Hepatocyte (in vitro differentiated cells): Measurements from ENCODE around the gene BANK1. TPM values are rescaled to one million over a fixed set of nuclear protein-coding genes. Genes with fewer than 3 reads are reported as not detected.

Source experiments
- DNase-seq: peaks from one replicate; pipeline ENCODE4 v3.0.0-alpha.2; 2016; ENCODE audit warnings: low spot score
- H2AFZ ChIP-seq: fragments of 200-600 bp; sonication (generic); 2 replicates; pipeline ENCODE4 v1.6.0; 2016; ENCODE audit warnings: antibody characterized with exemption, mild to moderate bottlenecking
- H3K27ac ChIP-seq: fragments of 200-600 bp; sonication (generic); 2 replicates; pipeline ENCODE4 v1.5.1; 2016; ENCODE audit warnings: mild to moderate bottlenecking
- H3K27me3 ChIP-seq: fragments of 200-600 bp; sonication (generic); 2 replicates; pipeline ENCODE4 v1.6.1; 2016
- H3K36me3 ChIP-seq: fragments of 200-600 bp; sonication (generic); replicated peaks from 2 replicates; pipeline ENCODE4 v1.5.1; 2016; ENCODE audit warnings: low read depth; ENCODE audit not compliant: insufficient read depth
- H3K4me1 ChIP-seq: fragments of 200-600 bp; sonication (generic); 2 replicates; pipeline ENCODE4 v1.5.1; 2016; ENCODE audit warnings: mild to moderate bottlenecking, moderate library complexity; ENCODE audit not compliant: insufficient read depth
- H3K4me2 ChIP-seq: fragments of 200-600 bp; sonication (generic); 2 replicates; pipeline ENCODE4 v1.6.0; 2016
- H3K4me3 ChIP-seq: fragments of 200-600 bp; sonication (generic); 2 replicates; pipeline ENCODE4 v1.5.1; 2016; ENCODE audit warnings: mild to moderate bottlenecking
- H3K79me2 ChIP-seq: fragments of 200-600 bp; sonication (generic); 2 replicates; pipeline ENCODE4 v1.6.0; 2017; ENCODE audit warnings: mild to moderate bottlenecking
- H3K9me2 ChIP-seq: fragments of 200-600 bp; sonication (generic); replicated peaks from 2 replicates; pipeline ENCODE4 v1.6.0; 2017; ENCODE audit warnings: mild to moderate bottlenecking; ENCODE audit not compliant: insufficient read depth
- H3K9me3 ChIP-seq: fragments of 200-600 bp; sonication (generic); 2 replicates; pipeline ENCODE4 v1.5.1; 2016; ENCODE audit warnings: low read depth, mild to moderate bottlenecking
- H4K20me1 ChIP-seq: fragments of 200-600 bp; sonication (generic); 2 replicates; pipeline ENCODE4 v1.6.0; 2016; ENCODE audit warnings: mild to moderate bottlenecking; ENCODE audit not compliant: insufficient read depth, poor library complexity, severe bottlenecking
- CTCF ChIP-seq: fragments of 200-600 bp; sonication (generic); IDR thresholded peaks from 2 replicates; pipeline ENCODE4 v1.5.1; 2016; ENCODE audit warnings: antibody characterized with exemption, mild to moderate bottlenecking; ENCODE audit not compliant: poor library complexity
- EZH2 ChIP-seq: fragments of 200-600 bp; sonication (generic); IDR thresholded peaks from 2 replicates; pipeline ENCODE4 v1.6.1; 2016; ENCODE audit warnings: antibody characterized with exemption, mild to moderate bottlenecking, borderline replicate concordance
- EZH2phosphoT487 ChIP-seq: fragments of 200-600 bp; sonication (generic); IDR thresholded peaks from one replicate; pipeline ENCODE4 v1.6.1; 2018; ENCODE audit warnings: antibody characterized with exemption, mild to moderate bottlenecking, low read depth, moderate library complexity; ENCODE audit not compliant: unreplicated experiment, severe bottlenecking
- WGBS: methylation state at CpG from one replicate; pipeline ENCODE4 v1.1.6; 2016; ENCODE audit warnings: low lambda C conversion rate; ENCODE audit errors: missing lambda C conversion rate; 5-methylcytosine and 5-hydroxymethylcytosine counted together
- polyA plus RNA-seq: library from polyadenylated mRNA; unstranded; fragments of >200 nt; fragmentation: Nextera tagmentation; extraction: Ambion mirVana; gene quantifications from 2 replicates; pipeline ENCODE4 v1.2.1, GENCODE V29; 2016
- total RNA-seq: library from RNA; depleted of rRNA; stranded (reverse); fragments of >200 nt; gene quantifications from 2 replicates; pipeline ENCODE4 v1.2.3, GENCODE V29; 2014

The BANK1 gene
- total and polyA plus RNA-seq, 2 experiments from 2014 or later, result 0.17 to 0.29 TPM

DNA sequence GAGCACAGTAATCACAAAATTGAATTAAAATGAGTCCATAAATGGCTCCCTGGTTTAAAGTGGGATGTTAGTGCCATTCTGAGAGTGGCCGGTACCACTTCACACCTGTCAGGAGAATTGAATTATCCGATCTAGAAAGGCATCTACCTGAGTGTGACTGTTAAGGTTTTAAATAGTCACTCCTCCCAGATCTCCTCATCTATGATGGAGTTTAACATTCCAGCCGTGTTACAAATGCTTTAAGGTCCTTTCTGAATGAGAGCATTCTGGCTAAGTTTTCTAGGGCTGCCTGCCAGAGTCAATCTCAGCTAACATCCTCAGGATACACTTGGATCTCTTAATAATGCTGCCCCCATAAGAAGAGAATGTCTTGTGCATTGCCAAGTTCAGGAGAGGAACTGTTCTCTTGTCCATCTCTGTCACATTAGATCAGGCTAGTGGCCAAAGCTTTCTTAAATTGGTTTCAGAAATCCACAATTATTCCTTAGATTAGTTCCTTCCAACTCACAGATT, 323.6 kb downstream of the BANK1 start:
- WGBS, result 80% methylated on average over 3 of the region's 3 CpGs
- Histone ChIP-seq H3K9me3 (no peaks in the 10 kb centered on the region), H3K4me1 (no peaks in the 10 kb centered on the region), H3K27ac (no peak overlapping the region), H4K20me1 (no peaks in the 10 kb centered on the region), H3K27me3 (no peaks in the 10 kb centered on the region), H3K9me2 (no peaks in the 10 kb centered on the region), H3K36me3 (no peaks in the 10 kb centered on the region), H3K4me3 (no peak overlapping the region), H2AFZ (no peak overlapping the region), H3K79me2 (no peaks in the 10 kb centered on the region), H3K4me2 (no peak overlapping the region)
- no peak for DNase-seq
- TF ChIP-seq EZH2phosphoT487, result no peak
- no peak for TF ChIP-seq CTCF
- TF ChIP-seq EZH2, result no peak

DNA sequence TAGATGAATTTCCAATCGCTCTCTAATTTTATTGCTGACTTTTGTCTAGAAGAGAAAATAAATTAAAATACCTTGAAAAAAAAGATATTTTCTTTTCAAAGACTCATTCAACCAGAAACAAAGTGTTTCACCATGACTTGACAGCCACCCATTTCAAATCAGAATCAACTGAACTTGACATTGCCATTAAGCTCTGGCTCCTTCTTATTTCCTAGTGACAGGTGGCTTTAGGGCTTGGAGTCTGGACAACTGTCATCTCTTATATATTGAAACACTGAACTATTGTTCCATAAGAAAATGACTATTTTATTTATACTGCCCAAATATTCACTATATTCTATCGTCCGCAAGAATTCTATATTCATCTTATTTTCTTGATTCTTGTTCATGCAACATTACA, 325.6 kb downstream of the BANK1 start:
- H4K20me1 ChIP-seq, result no peaks in the 10 kb centered on the region
- no peak overlapping the region for H3K4me3 ChIP-seq
- no peak for DNase-seq
- H3K4me2 ChIP-seq, result no peak overlapping the region
- no peak overlapping the region for H3K27ac ChIP-seq
- peaks cover 5% of the 10 kb centered on the region for H3K9me3 ChIP-seq
- WGBS, result 94% methylated on average over 3 of the region's 3 CpGs
- H3K79me2 ChIP-seq, result no peaks in the 10 kb centered on the region
- H3K9me2 ChIP-seq, result no peaks in the 10 kb centered on the region
- TF ChIP-seq EZH2phosphoT487, result no peak
- TF ChIP-seq CTCF, result no peak
- no peak for TF ChIP-seq EZH2
- H3K27me3 ChIP-seq, result no peaks in the 10 kb centered on the region
- H3K36me3 ChIP-seq, result no peaks in the 10 kb centered on the region
- H3K4me1 ChIP-seq, result no peaks in the 10 kb centered on the region
- H2AFZ ChIP-seq, result no peak overlapping the region

DNA sequence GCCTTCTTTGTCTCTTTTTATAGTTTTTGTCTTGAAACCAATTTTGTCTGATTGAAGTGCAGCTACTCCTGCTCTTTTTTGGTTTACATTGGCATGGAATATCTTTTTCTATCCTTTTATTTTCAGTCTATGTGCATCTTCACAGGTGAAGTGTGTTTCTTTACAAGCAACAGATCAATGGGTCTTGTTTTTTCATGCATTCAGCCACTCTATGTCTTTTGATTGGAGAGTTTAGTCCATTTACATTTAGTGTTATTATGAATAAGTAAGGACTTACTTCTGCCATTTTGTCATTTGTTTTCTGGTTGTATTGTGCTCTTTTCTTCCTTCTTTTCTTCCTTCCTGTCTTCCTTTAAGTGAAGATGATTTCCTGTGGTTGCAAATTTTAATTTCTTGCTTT, 330.3 kb downstream of the BANK1 start:
- no peak for TF ChIP-seq CTCF
- no peak for TF ChIP-seq EZH2phosphoT487
- TF ChIP-seq EZH2, result no peak
- Histone ChIP-seq H3K4me3 (no peak overlapping the region), H3K4me1 (no peaks in the 10 kb centered on the region), H3K4me2 (no peak overlapping the region), H4K20me1 (no peaks in the 10 kb centered on the region), H2AFZ (no peak overlapping the region), H3K27me3 (no peaks in the 10 kb centered on the region), H3K9me3 (peaks cover 5% of the 10 kb centered on the region), H3K27ac (no peak overlapping the region), H3K9me2 (no peaks in the 10 kb centered on the region), H3K79me2 (no peaks in the 10 kb centered on the region), H3K36me3 (no peaks in the 10 kb centered on the region)
- no peak for DNase-seq
